Measurements from ENCODE around the gene EPB41L4B. TPM values are rescaled to one million over a fixed set of nuclear protein-coding genes. Genes with fewer than 3 reads are reported as not detected.

Gene EPB41L4B
- polyA plus RNA-seq, 1 donor from 2014 or later = 4.1 TPM

DNA sequence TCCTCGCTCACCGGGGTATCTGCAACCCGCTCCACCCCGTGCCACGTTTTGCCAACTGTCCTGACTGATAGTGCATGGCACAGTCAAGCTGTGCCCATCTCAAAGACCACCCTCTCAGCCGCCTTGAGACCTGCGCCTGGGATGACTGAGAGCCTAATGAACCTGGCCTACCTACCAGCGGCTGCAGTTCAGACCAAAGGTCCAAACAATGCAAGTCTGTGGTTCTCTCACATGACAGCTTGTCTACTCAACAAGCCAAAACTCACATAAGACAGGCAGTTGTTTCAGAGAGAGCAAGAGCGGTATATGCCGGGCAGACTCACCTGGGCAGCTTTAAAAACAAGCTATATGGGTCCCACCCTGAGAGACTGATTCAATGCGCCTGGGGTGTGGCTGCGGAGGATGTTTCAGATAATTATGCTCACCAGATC is 70.5 kb downstream of the EPB41L4B start:
- H3K4me3 ChIP-seq (ENCODE audit: low read length) = no peak overlapping the region
- no peak overlapping the region for H3K4me2 ChIP-seq (ENCODE audit: low read length)
- H3K79me2 ChIP-seq (replicated peaks; ENCODE audit: insufficient read depth, low read length) = no peaks in the 10 kb centered on the region
- no peaks in the 10 kb centered on the region for H3K9me3 ChIP-seq (ENCODE audit: low read length)
- no peaks in the 10 kb centered on the region for H3F3A ChIP-seq (ENCODE audit: insufficient read depth, low read length, poor library complexity, severe bottlenecking)
- H3K36me3 ChIP-seq (ENCODE audit: insufficient read depth, low read length) = no peaks in the 10 kb centered on the region
- H3K27me3 ChIP-seq (ENCODE audit: insufficient read depth, low read depth, low read length) = no peaks in the 10 kb centered on the region
- no peak overlapping the region for H2AFZ ChIP-seq (ENCODE audit: low read depth, low read length)
- TF ChIP-seq TAF1 (IDR thresholded peaks at IDR 0.05; ENCODE audit: low read depth) = no peak
- no peak for TF ChIP-seq RAD21 (conservative IDR thresholded peaks at IDR 0.05)
- no peak for TF ChIP-seq POLR2AphosphoS5 (IDR thresholded peaks at IDR 0.05)
- TF ChIP-seq EP300 (conservative IDR thresholded peaks at IDR 0.05; ENCODE audit: poor library complexity, severe bottlenecking) = no peak
- TF ChIP-seq SMC3 (conservative IDR thresholded peaks at IDR 0.05; ENCODE audit: poor library complexity) = no peak
- no peak for TF ChIP-seq EZH2 (IDR thresholded peaks at IDR 0.05; ENCODE audit: borderline replicate concordance, insufficient read depth, low read length, poor library complexity, severe bottlenecking)
- no peak for TF ChIP-seq MXI1 (conservative IDR thresholded peaks at IDR 0.05; ENCODE audit: poor library complexity, severe bottlenecking)
- no peaks in the 10 kb centered on the region for H3K9me2 ChIP-seq (ENCODE audit: insufficient read depth, low read length)
- H4K20me1 ChIP-seq (ENCODE audit: insufficient read depth) = no peaks in the 10 kb centered on the region
- H3K27ac ChIP-seq (ENCODE audit: low read length) = no peak overlapping the region
- H3K9ac ChIP-seq (ENCODE audit: low read length) = no peak overlapping the region

DNA sequence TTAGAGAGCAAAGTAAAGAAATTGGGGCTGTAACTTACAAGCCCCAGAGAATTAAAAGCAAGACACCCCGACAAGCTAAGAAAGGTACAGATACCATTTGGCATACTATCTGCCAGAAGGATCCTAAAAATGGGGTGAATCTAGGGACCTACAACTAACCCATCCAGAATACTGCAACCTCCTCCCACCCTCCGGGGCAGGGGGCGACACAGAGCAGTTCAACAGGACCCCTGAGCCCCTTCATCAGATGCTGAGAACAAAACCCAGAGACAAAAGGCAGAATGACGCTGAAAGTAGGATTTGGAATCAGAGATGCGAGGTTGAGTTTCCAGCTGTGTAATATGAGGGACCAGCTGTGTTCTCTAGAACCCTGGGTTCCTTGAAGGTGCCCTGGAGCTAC is 71.2 kb downstream of the EPB41L4B start:
- no peak overlapping the region for H3K9ac ChIP-seq (ENCODE audit: low read length)

More for the DNA sequence above, 71.2 kb downstream of the EPB41L4B start:
- no peaks in the 10 kb centered on the region for H3K79me2 ChIP-seq (replicated peaks; ENCODE audit: insufficient read depth, low read length)
- no peaks in the 10 kb centered on the region for H3K9me3 ChIP-seq (ENCODE audit: low read length)
- no peak overlapping the region for H3K4me3 ChIP-seq (ENCODE audit: low read length)
- H2AFZ ChIP-seq (ENCODE audit: low read depth, low read length) = no peak overlapping the region
- H3K27ac ChIP-seq (ENCODE audit: low read length) = no peak overlapping the region
- no peaks in the 10 kb centered on the region for H3F3A ChIP-seq (ENCODE audit: insufficient read depth, low read length, poor library complexity, severe bottlenecking)
- H3K9me2 ChIP-seq (ENCODE audit: insufficient read depth, low read length) = no peaks in the 10 kb centered on the region
- no peaks in the 10 kb centered on the region for H3K36me3 ChIP-seq (ENCODE audit: insufficient read depth, low read length)
- H4K20me1 ChIP-seq (ENCODE audit: insufficient read depth) = no peaks in the 10 kb centered on the region
- no peak overlapping the region for H3K4me2 ChIP-seq (ENCODE audit: low read length)
- no peaks in the 10 kb centered on the region for H3K27me3 ChIP-seq (ENCODE audit: insufficient read depth, low read depth, low read length)
- no peak for TF ChIP-seq TAF1 (IDR thresholded peaks at IDR 0.05; ENCODE audit: low read depth)
- no peak for TF ChIP-seq EZH2 (IDR thresholded peaks at IDR 0.05; ENCODE audit: borderline replicate concordance, insufficient read depth, low read length, poor library complexity, severe bottlenecking)
- TF ChIP-seq MXI1 (conservative IDR thresholded peaks at IDR 0.05; ENCODE audit: poor library complexity, severe bottlenecking) = no peak
- no peak for TF ChIP-seq EP300 (conservative IDR thresholded peaks at IDR 0.05; ENCODE audit: poor library complexity, severe bottlenecking)
- TF ChIP-seq POLR2AphosphoS5 (IDR thresholded peaks at IDR 0.05) = no peak
- TF ChIP-seq, protein P1, sequence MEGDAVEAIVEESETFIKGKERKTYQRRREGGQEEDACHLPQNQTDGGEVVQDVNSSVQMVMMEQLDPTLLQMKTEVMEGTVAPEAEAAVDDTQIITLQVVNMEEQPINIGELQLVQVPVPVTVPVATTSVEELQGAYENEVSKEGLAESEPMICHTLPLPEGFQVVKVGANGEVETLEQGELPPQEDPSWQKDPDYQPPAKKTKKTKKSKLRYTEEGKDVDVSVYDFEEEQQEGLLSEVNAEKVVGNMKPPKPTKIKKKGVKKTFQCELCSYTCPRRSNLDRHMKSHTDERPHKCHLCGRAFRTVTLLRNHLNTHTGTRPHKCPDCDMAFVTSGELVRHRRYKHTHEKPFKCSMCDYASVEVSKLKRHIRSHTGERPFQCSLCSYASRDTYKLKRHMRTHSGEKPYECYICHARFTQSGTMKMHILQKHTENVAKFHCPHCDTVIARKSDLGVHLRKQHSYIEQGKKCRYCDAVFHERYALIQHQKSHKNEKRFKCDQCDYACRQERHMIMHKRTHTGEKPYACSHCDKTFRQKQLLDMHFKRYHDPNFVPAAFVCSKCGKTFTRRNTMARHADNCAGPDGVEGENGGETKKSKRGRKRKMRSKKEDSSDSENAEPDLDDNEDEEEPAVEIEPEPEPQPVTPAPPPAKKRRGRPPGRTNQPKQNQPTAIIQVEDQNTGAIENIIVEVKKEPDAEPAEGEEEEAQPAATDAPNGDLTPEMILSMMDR (IDR thresholded peaks at IDR 0.05; ENCODE audit: poor library complexity, severe bottlenecking) = no peak
- no peak for TF ChIP-seq RAD21 (conservative IDR thresholded peaks at IDR 0.05)
- TF ChIP-seq, protein P2, sequence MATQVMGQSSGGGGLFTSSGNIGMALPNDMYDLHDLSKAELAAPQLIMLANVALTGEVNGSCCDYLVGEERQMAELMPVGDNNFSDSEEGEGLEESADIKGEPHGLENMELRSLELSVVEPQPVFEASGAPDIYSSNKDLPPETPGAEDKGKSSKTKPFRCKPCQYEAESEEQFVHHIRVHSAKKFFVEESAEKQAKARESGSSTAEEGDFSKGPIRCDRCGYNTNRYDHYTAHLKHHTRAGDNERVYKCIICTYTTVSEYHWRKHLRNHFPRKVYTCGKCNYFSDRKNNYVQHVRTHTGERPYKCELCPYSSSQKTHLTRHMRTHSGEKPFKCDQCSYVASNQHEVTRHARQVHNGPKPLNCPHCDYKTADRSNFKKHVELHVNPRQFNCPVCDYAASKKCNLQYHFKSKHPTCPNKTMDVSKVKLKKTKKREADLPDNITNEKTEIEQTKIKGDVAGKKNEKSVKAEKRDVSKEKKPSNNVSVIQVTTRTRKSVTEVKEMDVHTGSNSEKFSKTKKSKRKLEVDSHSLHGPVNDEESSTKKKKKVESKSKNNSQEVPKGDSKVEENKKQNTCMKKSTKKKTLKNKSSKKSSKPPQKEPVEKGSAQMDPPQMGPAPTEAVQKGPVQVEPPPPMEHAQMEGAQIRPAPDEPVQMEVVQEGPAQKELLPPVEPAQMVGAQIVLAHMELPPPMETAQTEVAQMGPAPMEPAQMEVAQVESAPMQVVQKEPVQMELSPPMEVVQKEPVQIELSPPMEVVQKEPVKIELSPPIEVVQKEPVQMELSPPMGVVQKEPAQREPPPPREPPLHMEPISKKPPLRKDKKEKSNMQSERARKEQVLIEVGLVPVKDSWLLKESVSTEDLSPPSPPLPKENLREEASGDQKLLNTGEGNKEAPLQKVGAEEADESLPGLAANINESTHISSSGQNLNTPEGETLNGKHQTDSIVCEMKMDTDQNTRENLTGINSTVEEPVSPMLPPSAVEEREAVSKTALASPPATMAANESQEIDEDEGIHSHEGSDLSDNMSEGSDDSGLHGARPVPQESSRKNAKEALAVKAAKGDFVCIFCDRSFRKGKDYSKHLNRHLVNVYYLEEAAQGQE (IDR thresholded peaks at IDR 0.05; ENCODE audit: borderline replicate concordance) = no peak
- TF ChIP-seq SMC3 (conservative IDR thresholded peaks at IDR 0.05; ENCODE audit: poor library complexity) = no peak

Data from neural cell (in vitro differentiated cells).